8988T (cell line): ENCODE measurements around the gene TAPT1.
"Not testable (repeated sequence)": the region's sequence is repeated elsewhere in the genome, so short reads cannot be mapped to it uniquely, and the experiment has no call there.

Experiments
- DNase-seq: peaks from one replicate; pipeline ENCODE4 v3.0.0; 2011

The TAPT1 gene

GRCh38 chr4:16206848-16207247, 19.4 kb downstream of the TAPT1 start:
- no peak for DNase-seq

DNA sequence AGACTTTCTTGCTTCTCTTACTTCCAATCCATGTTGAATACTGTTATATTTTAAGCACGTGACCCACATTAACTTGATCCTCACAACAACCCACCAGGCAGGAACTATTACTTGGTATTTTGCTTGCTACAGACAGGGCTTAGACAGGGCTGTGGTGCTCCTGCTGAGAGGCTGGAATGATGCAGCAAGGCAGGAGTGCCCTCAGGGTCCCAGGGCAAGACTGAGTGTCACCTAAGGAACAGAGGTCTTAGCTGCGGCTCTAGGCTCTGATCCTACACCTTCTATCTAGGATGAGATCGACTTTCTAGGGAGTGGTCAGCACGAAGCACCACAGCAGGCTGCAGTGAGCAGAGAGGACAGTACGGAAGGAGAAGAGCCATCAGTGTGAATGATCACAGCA, 20.0 kb downstream of the TAPT1 start:
- no peak for DNase-seq

- no peak for DNase-seq
These were observed 20.7 kb downstream of the TAPT1 start for GRCh38 chr4:16205298-16206164.

- no peak for DNase-seq
These were observed 21.8 kb downstream of the TAPT1 start for GRCh38 chr4:16204505-16204904.

DNA sequence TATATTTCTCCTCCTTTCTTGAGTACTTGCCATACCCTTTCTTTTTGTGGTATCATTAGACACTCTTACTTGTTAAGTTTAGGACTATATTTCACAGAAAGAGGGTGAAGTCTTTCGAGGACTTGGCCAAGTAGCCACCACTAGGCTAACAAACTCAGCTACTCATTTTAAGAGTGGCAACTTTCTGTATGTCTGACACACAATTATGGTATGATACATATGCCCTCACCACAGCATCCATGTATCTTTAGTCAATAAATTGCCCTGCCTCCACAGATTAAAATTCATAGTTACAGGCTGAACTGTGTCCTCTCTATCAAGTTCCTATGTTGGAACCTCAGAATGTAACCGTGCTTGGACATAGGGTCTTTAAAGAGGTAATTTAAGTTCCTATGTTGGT, 23.2 kb downstream of the TAPT1 start:
- no peak for DNase-seq

DNA sequence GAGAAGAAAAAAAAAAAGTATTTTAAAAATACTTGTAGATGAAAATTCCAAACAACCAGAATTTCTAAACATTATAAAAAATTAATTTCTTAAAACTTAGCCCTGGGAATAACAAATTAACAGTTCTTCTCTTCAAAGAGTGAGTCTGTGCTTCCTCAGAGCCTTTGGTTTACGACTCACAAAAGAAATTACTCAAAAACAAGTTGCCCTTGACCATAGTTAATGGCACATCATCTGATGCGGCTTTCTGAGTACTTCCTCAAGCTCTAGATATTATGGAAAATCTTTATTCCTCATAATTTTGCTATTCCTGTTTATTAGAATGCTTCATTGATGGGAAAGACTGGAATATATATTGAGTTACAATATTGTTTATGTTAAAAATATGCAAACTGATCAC, 23.7 kb downstream of the TAPT1 start:
- DNase-seq = no peak

- DNase-seq = no peak
These were observed 27.2 kb downstream of the TAPT1 start for GRCh38 chr4:16199093-16199492.

GRCh38 chr4:16197876-16198665, 28.2 kb downstream of the TAPT1 start:
- no peak for DNase-seq

GRCh38 chr4:16196482-16197393, 29.5 kb downstream of the TAPT1 start:
- DNase-seq = no peak

GRCh38 chr4:16195209-16195608, 31.1 kb downstream of the TAPT1 start:
- no peak for DNase-seq

- not testable (repeated sequence) for DNase-seq
These were observed 31.5 kb downstream of the TAPT1 start for GRCh38 chr4:16194798-16195197.

DNA sequence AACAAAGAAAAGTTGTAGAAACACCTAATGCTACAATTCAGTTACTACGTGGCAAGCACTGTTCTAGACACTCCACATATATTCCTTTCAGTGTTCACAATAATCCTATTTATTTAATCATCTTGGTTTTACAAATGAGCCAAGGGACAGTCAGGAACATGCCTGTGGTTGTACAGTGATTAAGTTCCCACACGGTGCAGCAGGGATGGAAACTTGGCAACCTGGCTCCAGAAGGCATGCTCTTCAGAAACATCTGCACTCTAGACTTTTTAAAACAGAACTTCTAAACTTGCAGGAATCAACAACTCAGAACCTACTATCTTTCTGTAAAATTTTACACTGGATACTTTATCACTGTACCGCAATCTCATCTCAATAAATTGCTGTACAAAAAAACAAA, 32.1 kb downstream of the TAPT1 start:
- DNase-seq = no peak

GRCh38 chr4:16192631-16193518, 33.4 kb downstream of the TAPT1 start:
- no peak for DNase-seq

DNA sequence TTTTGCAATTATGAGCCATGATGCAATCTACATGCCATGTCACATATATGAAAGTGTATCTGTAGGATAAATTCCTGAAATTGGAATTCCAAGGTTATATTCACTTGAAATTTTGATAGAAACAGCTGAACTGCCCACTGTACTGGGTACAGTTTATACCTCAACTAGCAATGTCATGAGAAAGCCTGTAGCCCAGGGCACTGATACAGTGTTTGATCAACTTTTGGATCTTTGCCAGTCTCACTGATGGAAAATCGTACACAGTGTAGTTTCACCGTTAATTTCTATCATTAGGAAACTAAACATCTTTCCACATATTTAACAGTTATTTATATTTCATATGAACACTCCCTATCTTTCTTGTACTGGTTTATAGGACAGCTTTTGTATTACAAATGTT, 34.2 kb downstream of the TAPT1 start:
- no peak for DNase-seq

DNA sequence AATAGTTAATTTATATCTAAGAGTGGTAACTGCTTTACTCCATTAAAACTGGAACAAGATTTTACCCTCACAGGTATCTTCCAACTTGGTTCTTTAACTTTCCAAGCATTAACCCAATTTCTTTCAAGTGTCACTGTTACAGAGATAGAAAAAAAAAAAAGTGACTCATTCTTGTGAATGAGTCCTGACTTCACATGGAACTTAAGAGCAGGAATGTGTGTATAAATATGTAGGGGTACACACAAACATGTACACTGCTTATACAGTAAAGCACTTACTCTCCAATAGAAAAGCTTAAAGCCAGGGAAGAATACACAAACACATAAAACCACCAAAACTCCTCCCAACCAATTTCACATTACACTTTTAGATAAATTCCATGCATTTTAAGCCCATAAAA, 38.8 kb downstream of the TAPT1 start:
- DNase-seq = no peak

DNA sequence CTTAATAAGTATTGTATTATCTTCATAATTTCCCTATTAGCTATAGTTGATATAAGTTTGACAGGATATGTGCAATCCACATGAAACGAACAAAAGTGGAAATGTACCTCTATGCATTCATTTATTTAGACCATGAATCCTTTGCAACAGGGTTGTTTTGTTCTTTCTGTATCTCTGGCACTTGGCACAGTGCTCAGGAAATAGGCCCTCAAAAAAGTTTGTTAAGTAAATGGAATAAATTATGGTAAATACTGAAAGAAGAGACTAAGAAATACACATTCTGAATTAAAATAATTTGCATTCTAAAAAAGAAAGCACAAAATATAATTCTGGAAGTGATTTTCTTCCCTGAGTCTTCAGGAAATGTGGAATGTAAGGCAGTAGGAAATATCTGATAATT, 39.3 kb downstream of the TAPT1 start:
- no peak for DNase-seq

DNA sequence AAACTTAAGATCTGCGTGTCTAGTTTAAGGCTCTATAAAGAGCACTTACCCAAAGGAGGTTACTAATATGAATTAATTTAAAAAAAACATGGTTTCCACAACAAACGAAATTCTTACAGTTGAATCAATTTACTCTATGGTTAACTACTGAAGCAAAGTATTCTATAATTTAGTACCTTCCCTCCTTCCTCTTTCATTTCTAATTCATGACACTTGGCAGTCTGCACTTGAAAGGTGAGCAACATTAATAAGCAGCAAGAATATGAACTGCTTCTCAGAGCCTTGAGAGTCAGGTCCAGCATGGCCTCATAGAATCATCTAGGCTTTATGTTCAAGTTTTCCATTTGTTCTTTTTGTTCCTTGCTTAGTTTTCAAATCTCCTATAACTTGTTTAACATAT, 42.7 kb downstream of the TAPT1 start:
- no peak for DNase-seq

GRCh38 chr4:16176621-16177020, 49.6 kb downstream of the TAPT1 start:
- DNase-seq = no peak

GRCh38 chr4:16171831-16172230, 54.4 kb downstream of the TAPT1 start:
- no peak for DNase-seq

GRCh38 chr4:16169490-16169889, 56.8 kb downstream of the TAPT1 start:
- DNase-seq = no peak

DNA sequence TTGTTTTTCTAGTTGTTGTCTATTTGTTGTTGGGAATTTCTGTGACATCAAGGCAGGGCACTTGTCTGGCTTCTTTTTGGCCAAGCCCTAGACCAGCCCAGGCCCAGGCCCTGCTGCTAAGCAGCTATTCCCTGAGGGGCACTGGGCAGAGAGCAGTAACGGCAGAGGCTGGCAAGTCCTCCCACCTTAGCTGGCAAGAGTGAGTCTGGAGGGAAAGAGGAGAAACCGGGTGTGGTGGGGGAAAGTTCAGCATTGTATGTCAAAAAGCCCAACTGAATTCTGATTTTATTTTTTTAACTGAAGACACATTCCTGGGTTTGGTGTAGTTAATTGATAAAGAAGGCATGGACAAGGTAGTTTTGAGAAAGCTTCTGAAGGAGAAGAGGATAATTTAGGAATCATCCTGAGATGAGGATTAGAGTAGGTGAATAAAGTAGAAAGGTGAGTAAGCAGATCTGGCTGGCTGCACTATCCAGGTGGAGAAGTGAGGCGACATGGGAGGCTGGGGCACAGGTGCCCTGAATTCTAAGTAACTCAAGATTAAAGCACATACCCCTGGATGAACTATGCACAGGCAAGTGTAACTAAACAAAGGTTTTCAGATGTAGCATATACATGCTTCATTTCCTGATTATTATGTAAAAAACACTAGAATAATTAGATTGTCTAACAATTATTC, 57.4 kb downstream of the TAPT1 start:
- no peak for DNase-seq

DNA sequence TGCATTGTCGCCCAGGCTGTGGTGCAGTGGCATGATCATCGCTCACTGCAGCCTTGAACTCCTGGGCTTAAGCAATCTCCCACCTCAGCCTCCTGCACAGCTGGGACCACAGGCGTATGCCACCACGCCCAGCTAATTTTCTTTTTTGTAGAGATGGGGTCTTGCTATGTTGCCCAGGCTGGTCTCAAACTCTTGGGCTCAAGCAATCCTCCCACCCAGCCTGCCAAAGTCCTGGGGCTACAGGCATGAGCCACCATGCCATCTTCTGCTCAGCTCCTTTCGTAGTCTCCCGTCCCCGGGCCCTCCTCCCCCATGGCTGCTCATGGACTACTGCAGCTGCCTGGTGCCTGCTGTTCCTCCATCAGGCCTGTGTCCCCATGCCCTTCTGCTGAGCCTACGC, 58.1 kb downstream of the TAPT1 start:
- no peak for DNase-seq
